Type B pancreatic cell (in vitro differentiated cells): ENCODE data around the gene HMGN2. TPM values are rescaled to one million over a fixed set of nuclear protein-coding genes. Genes with fewer than 3 reads are reported as not detected.

ENCODE experiments used
- DNase-seq: peaks from one replicate; pipeline ENCODE4 v3.0.0; 2021; ENCODE audit warnings: mixed read lengths; ENCODE audit not compliant: unreplicated experiment; ENCODE audit errors: extremely low spot score
- H3K27ac Mint-ChIP-seq: 2 replicates; pipeline ENCODE4 v1.8.0; 2021; ENCODE audit warnings: mild to moderate bottlenecking, mixed read lengths
- H3K27me3 Mint-ChIP-seq: 2 replicates; pipeline ENCODE4 v1.8.0; 2021; ENCODE audit warnings: mixed read lengths
- H3K36me3 Mint-ChIP-seq: 2 replicates; pipeline ENCODE4 v1.8.0; 2021; ENCODE audit warnings: mixed read lengths
- H3K4me1 Mint-ChIP-seq: one replicate; pipeline ENCODE4 v1.8.0; 2021; ENCODE audit warnings: mixed read lengths; ENCODE audit not compliant: unreplicated experiment
- H3K4me3 Mint-ChIP-seq: 2 replicates; pipeline ENCODE4 v1.8.0; 2021; ENCODE audit warnings: mild to moderate bottlenecking, mixed read lengths
- H3K9me3 Mint-ChIP-seq: 2 replicates; pipeline ENCODE4 v1.8.0; 2021; ENCODE audit warnings: mixed read lengths
- CTCF ChIP-seq: fragments of 200-600 bp; sonication (generic); conservative IDR thresholded peaks from 2 replicates; pipeline ENCODE4 v1.5.0; 2021; ENCODE audit warnings: antibody characterized with exemption, mild to moderate bottlenecking
- total RNA-seq: library from RNA; stranded (reverse); gene quantifications from 2 replicates; pipeline ENCODE4 v1.2.1, GENCODE V29; 2021; ENCODE audit warnings: low replicate concordance

The HMGN2 gene
- total RNA-seq, 1 donor from 2014 or later: 559 TPM

DNA sequence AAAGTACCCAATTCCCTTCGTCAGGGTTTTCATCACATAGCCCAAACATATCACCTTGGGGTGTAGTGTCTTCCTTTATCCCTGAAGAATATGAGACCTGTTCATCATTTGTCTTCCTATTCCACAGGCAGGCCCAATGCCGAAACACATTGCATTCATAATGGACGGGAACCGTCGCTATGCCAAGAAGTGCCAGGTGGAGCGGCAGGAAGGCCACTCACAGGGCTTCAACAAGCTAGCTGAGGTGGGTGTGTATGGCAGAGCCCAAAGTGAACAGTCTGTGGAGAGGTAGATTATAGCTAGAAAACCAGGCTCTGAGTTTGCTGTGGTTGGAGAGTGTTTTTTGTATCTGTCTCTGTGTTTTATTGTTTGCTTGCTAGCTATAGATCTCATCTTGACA lies 34.2 kb upstream of the HMGN2 start:
- no peak for DNase-seq
- H3K9me3 Mint-ChIP-seq: no peaks in the 10 kb centered on the region
- peaks cover 3% of the 10 kb centered on the region for H3K4me1 Mint-ChIP-seq
- no peak overlapping the region for H3K4me3 Mint-ChIP-seq
- TF ChIP-seq CTCF: no peak
- no peak overlapping the region for H3K27ac Mint-ChIP-seq
- peaks cover 20% of the 10 kb centered on the region for H3K36me3 Mint-ChIP-seq
- no peaks in the 10 kb centered on the region for H3K27me3 Mint-ChIP-seq

DNA sequence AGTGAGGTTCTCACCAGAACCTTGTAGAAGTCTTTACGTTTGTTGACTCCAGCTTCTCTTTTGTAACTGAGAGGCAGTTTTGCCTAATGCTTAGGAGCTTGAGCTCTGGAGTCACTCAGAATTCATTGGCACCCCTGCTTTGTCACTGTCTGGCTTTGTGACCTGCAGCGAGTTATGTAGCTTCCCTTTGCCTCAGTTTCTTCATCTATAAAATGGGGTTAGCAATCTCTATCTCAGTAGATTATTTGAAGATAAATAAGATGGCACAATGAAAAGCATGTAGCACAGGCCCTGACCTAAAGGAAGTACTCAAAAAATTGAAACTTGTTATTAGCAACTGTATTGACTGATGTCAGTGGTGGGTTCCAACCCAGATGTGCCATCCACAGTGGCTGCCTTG lies 32.0 kb upstream of the HMGN2 start:
- no peak overlapping the region for H3K4me3 Mint-ChIP-seq
- H3K4me1 Mint-ChIP-seq: no peaks in the 10 kb centered on the region
- DNase-seq: no peak
- peaks cover 29% of the 10 kb centered on the region for H3K36me3 Mint-ChIP-seq
- H3K9me3 Mint-ChIP-seq: no peaks in the 10 kb centered on the region
- TF ChIP-seq CTCF: no peak
- H3K27ac Mint-ChIP-seq: no peak overlapping the region
- no peaks in the 10 kb centered on the region for H3K27me3 Mint-ChIP-seq

DNA sequence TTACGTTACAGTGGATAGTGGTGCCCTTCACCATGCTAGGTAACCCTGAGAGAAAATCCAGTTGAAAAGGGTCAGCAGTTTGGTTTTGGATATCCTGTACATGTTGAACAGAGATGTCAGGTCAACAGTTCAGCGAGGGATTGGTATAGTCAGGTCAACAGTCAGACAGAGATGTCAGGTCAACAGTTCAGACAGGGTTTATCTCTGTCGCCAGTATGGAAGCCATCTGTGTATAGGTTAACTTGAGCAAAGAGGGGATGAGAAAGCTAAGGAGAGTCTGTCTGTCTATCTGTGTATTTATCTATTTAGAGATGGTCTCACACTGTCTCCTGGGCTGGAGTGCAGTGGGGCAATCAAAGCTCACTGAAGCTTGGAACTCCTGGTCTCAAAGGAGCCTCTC lies 22.4 kb upstream of the HMGN2 start:
- Mint-ChIP-seq H3K4me1 (no peaks in the 10 kb centered on the region), H3K9me3 (no peaks in the 10 kb centered on the region), H3K36me3 (peaks cover 11% of the 10 kb centered on the region), H3K27ac (no peak overlapping the region), H3K27me3 (no peaks in the 10 kb centered on the region), H3K4me3 (no peak overlapping the region)
- TF ChIP-seq CTCF: no peak
- no peak for DNase-seq

DNA sequence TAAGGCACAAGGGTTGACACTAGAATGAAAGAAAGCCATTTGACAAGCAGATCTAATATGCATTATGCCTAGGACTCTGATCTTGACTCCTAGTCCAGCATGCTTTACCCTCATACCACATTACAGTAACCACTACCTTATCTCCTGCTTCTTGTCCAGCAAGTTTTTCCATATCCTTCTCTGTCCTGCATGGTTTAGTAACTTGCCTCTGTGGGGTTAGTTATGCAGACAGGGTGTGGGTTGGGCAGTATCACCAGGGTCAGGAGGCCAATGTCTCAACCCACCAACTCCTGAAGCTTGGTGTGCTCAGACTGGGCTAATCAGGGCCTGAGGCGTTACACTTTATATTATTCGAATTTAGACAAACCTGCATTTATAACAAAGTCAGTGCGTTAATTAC lies 21.3 kb upstream of the HMGN2 start:
- no peaks in the 10 kb centered on the region for H3K9me3 Mint-ChIP-seq
- H3K4me1 Mint-ChIP-seq: no peaks in the 10 kb centered on the region
- H3K36me3 Mint-ChIP-seq: peaks cover 7% of the 10 kb centered on the region
- H3K27me3 Mint-ChIP-seq: no peaks in the 10 kb centered on the region
- no peak for TF ChIP-seq CTCF
- no peak for DNase-seq
- peak overlapping the region; percentile 21 for H3K27ac Mint-ChIP-seq
- H3K4me3 Mint-ChIP-seq: no peak overlapping the region

- Mint-ChIP-seq H3K9me3 (no peaks in the 10 kb centered on the region), H3K27me3 (no peaks in the 10 kb centered on the region), H3K4me3 (no peak overlapping the region), H3K27ac (no peak overlapping the region), H3K36me3 (peaks cover 3% of the 10 kb centered on the region), H3K4me1 (no peaks in the 10 kb centered on the region)
- DNase-seq: no peak
- no peak for TF ChIP-seq CTCF
Measured at GRCh38 chr1:26452459-26453183, 19.6 kb upstream of the HMGN2 start.
